MCF 10A (cell line): ENCODE results near the gene ACOT11. TPM values are rescaled to one million over a fixed set of nuclear protein-coding genes. Genes with fewer than 3 reads are reported as not detected.

Experiments
- BruUV-seq: library from RNA; stranded (reverse); fragments of 400-500 nt; replicated peaks from 2 replicates; lab custom pipeline; 2021; lab: Mats Ljungman, UMichigan
- CTCF ChIA-PET: fragments of 300-600 bp; sonication (Branson Sonifier 250); formaldehyde crosslinking; extraction: SDS; loops from one replicate; lab custom pipeline; 2021; ENCODE audit warnings: antibody characterized with exemption, inconsistent platforms; lab: Yijun Ruan, JAX
- POLR2A ChIA-PET: fragments of 300-600, 350-650 bp; sonication (Branson Sonifier 250); formaldehyde crosslinking; extraction: SDS; loops from one replicate; lab custom pipeline; 2020; ENCODE audit warnings: antibody characterized with exemption, inconsistent platforms; lab: Yijun Ruan, JAX
- DNase-seq: peaks from one replicate; pipeline ENCODE4 v3.0.0-alpha.2; 2018; ENCODE audit not compliant: unreplicated experiment
- H3K27ac Mint-ChIP-seq: one replicate; pipeline ENCODE4 v1.8.0; 2022; ENCODE audit warnings: mild to moderate bottlenecking, low read depth, mixed read lengths; ENCODE audit not compliant: unreplicated experiment
- H3K27me3 Mint-ChIP-seq: one replicate; pipeline ENCODE4 v1.8.0; 2022; ENCODE audit warnings: mixed read lengths; ENCODE audit not compliant: insufficient read depth, unreplicated experiment
- H3K36me3 Mint-ChIP-seq: one replicate; pipeline ENCODE4 v1.8.0; 2022; ENCODE audit warnings: mild to moderate bottlenecking, moderate library complexity, mixed read lengths; ENCODE audit not compliant: insufficient read depth, unreplicated experiment
- H3K4me1 Mint-ChIP-seq: one replicate; pipeline ENCODE4 v1.8.0; 2022; ENCODE audit warnings: mixed read lengths; ENCODE audit not compliant: insufficient read depth, unreplicated experiment
- H3K4me3 Mint-ChIP-seq: one replicate; pipeline ENCODE4 v1.8.0; 2022; ENCODE audit warnings: mild to moderate bottlenecking, moderate library complexity, mixed read lengths; ENCODE audit not compliant: unreplicated experiment
- H3K9me3 Mint-ChIP-seq: one replicate; pipeline ENCODE4 v1.8.0; 2022; ENCODE audit warnings: mixed read lengths; ENCODE audit not compliant: unreplicated experiment
- intact Hi-C: fragments of 100-400 bp; cut with micrococcal nuclease; formaldehyde crosslinking; loops from 2 replicates; pipeline ENCODE4 v1.14.1; 2022
- total RNA-seq: library from RNA; stranded (reverse); gene quantifications from 2 replicates; pipeline ENCODE4 v1.2.3, GENCODE V29; 2022
- TF ChIP-seq, protein P1 (sequence below): fragments of 200-600 bp; IDR thresholded peaks from one replicate; pipeline ENCODE4 v1.8.0; 2022; ENCODE audit warnings: antibody characterized with exemption, mild to moderate bottlenecking; ENCODE audit not compliant: unreplicated experiment

The ACOT11 gene
- total RNA-seq, 1 experiment from 2014 or later: 5.3 TPM

DNA sequence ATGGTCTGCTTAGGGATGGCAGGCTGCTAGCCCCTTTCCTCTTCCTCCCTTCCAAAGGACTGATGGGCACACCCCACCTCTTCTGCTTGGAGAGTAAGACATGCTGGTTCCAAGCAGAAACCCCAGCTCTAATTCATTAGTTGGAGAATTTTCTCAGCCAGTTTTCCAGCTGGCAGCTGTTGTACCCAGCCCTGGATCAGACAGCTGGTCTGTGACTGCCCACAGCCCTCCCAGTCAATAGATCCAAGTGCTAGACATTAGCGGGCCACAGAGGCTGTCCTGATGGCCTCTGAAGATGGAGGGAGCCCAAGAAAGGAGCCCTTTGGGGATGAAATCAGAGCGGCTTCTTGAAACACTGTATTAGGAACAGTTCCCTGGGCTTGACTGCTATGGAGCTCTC is 35.8 kb downstream of the ACOT11 start:
- TF ChIP-seq, protein P1, sequence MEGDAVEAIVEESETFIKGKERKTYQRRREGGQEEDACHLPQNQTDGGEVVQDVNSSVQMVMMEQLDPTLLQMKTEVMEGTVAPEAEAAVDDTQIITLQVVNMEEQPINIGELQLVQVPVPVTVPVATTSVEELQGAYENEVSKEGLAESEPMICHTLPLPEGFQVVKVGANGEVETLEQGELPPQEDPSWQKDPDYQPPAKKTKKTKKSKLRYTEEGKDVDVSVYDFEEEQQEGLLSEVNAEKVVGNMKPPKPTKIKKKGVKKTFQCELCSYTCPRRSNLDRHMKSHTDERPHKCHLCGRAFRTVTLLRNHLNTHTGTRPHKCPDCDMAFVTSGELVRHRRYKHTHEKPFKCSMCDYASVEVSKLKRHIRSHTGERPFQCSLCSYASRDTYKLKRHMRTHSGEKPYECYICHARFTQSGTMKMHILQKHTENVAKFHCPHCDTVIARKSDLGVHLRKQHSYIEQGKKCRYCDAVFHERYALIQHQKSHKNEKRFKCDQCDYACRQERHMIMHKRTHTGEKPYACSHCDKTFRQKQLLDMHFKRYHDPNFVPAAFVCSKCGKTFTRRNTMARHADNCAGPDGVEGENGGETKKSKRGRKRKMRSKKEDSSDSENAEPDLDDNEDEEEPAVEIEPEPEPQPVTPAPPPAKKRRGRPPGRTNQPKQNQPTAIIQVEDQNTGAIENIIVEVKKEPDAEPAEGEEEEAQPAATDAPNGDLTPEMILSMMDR: no peak
- no peak overlapping the region for H3K4me3 Mint-ChIP-seq

DNA sequence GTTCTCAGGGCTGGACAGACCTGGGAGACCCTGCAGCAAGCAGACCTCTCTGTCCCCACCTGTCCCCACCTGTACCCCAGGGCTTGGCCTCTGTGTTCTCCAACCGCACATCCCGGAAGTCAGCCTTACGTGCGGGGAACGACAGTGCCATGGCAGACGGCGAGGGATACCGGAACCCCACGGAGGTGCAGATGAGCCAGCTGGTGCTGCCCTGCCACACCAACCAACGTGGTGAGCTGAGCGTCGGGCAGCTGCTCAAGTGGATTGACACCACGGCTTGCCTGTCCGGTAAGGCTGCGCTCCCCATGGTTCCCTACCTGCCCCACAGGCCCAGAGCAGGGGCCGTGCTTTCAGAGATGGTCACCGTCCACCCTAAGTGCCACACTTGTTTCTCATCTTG is 36.5 kb downstream of the ACOT11 start:
- H3K4me3 Mint-ChIP-seq: no peak overlapping the region
- BruUV-seq: no TSS peak
- no peaks in the 10 kb centered on the region for H3K36me3 Mint-ChIP-seq
- CTCF ChIA-PET: no interaction called here
- no peak overlapping the region for H3K27ac Mint-ChIP-seq
- TF ChIP-seq, protein P1: no peak
- POLR2A ChIA-PET: interaction anchor here (0.7 kb wide), 1 partner anchor 178 kb away, joined by 3 read pairs; no protein-coding TSS in a partner anchor
- intact Hi-C loops: no loop called here
- peaks cover 22% of the 10 kb centered on the region for H3K4me1 Mint-ChIP-seq
- no peaks in the 10 kb centered on the region for H3K27me3 Mint-ChIP-seq
- no peaks in the 10 kb centered on the region for H3K9me3 Mint-ChIP-seq
- no peak for DNase-seq

More for the DNA sequence above, 35.8 kb downstream of the ACOT11 start:
- intact Hi-C loops: no loop called here
- Mint-ChIP-seq H3K27ac (no peak overlapping the region), H3K27me3 (no peaks in the 10 kb centered on the region), H3K4me1 (peaks cover 22% of the 10 kb centered on the region), H3K36me3 (no peaks in the 10 kb centered on the region), H3K9me3 (no peaks in the 10 kb centered on the region)
- DNase-seq: no peak
- ChIA-PET CTCF (interaction anchor here (0.6 kb wide), 1 partner anchor 1114 kb away, joined by 3 read pairs; no protein-coding TSS in a partner anchor), POLR2A (interaction anchor here (1.0 to 1.6 kb wide), 2 partner anchors 9 to 12 kb away, joined by 3 to 4 read pairs; no protein-coding TSS in a partner anchor)
- no TSS peak for BruUV-seq

DNA sequence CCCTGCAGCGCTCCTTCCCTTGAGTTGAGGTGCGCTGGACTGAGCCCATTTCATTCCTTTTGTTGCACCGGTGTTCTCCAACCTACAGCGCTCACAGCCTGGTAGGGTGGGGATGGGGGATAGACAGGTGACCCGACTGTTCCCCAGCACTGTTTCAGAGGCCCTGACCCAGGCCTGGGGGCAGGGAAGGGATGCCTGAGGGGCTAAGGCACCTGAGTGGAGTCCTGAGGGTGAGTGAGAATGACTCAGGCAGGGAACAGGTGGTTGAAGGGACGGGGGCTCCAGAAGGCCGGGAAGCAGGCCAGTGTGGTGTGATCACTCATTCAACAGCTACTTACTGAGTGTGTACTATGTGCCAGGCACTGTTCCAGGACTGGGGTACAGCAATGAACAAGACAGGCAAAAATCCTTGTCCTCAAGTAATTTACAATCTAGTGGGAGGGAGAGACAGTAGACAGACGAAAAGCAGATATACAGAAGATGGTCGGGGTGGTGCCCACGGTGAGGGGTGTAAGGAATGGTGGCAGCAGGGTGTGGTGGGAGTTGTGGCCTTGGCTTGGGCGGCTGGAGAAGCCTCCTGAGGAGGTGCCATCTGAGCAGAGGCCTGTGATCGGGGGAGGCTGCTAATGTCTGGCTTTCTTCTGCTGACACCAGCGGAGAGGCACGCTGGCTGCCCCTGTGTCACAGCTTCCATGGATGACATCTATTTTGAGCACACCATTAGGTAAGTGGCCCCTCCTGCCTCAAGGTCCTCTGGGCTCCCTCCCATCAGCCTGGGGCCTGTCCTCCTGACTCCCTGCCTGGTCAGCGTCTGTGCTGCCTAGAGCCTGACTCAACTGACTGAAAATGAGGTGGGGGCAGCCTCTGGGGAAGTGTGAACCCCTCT is 37.4 kb downstream of the ACOT11 start:
- intact Hi-C loops: no loop called here
- no peak overlapping the region for H3K27ac Mint-ChIP-seq
- POLR2A ChIA-PET: interaction anchor here (0.6 to 0.7 kb wide), 2 partner anchors 178 kb away, joined by 3 to 5 read pairs; no protein-coding TSS in a partner anchor
- TF ChIP-seq, protein P1: no peak
- no peak overlapping the region for H3K4me3 Mint-ChIP-seq
- CTCF ChIA-PET: interaction anchor here (0.7 kb wide), 1 partner anchor 79 kb away, joined by 5 read pairs; no protein-coding TSS in a partner anchor
- H3K9me3 Mint-ChIP-seq: no peaks in the 10 kb centered on the region
- no peaks in the 10 kb centered on the region for H3K36me3 Mint-ChIP-seq
- H3K27me3 Mint-ChIP-seq: no peaks in the 10 kb centered on the region
- DNase-seq: no peak
- peaks cover 22% of the 10 kb centered on the region for H3K4me1 Mint-ChIP-seq
- no TSS peak for BruUV-seq

DNA sequence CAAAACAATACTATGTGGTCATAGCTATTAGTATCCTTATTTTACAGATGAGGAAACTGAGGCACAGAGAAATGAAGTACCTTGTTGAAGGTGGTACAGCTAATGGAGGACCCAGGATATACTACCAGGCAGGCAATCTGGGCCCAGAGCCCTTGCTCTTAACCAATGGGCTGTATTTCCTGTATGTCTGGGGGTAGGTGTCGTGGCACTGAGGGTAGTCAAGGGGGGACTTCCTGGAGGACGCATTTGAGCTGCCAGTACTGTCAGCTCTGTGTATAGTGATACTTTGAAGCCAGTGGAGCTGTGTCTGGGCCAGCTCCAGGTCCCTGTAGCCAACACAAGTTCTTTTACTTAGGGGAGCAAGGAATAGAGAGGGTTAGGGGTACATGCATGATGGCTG is 40.3 kb downstream of the ACOT11 start:
- BruUV-seq: no TSS peak
- CTCF ChIA-PET: interaction anchor here (0.6 to 1.6 kb wide), 5 partner anchors 24 to 247 kb away, joined by 3 to 5 read pairs (median 3); no protein-coding TSS in a partner anchor
- TF ChIP-seq, protein P1: no peak

More for the DNA sequence above, 40.3 kb downstream of the ACOT11 start:
- POLR2A ChIA-PET: interaction anchor here (0.9 kb wide), 1 partner anchor 47 kb away, joined by 3 read pairs; no protein-coding TSS in a partner anchor
- no peak for DNase-seq
- no peak overlapping the region for H3K4me3 Mint-ChIP-seq
- no peaks in the 10 kb centered on the region for H3K4me1 Mint-ChIP-seq
- no peaks in the 10 kb centered on the region for H3K27me3 Mint-ChIP-seq
- H3K36me3 Mint-ChIP-seq: no peaks in the 10 kb centered on the region
- no peaks in the 10 kb centered on the region for H3K9me3 Mint-ChIP-seq
- intact Hi-C loops: no loop called here
- H3K27ac Mint-ChIP-seq: no peak overlapping the region
